ENCODE data around the gene LRP4.

The LRP4 gene

DNA sequence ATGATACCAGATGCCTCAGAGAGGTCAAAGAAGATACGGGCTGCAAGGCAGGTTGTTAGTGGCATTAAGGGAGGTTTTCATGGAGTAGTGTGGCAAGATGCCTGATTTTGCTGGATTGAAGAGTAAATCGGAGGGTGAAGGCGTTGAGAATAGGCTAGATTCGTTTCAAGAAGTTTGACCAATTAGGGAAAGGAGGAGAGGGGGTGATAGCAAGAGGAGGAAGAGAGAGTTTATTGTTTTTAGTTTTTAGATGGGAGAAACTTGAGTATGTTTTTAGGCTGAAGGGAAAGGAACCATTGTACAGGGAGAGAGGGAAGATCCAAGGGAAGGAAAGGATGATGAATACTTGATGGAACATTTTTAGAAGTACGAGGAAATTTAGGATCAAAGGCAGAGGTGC, 34.7 kb upstream of the LRP4 start:
- DNase-seq (ENCODE audit: low spot score), result no peak
- in situ Hi-C loops (cut with MboI; ENCODE audit: low pct_unique_long_range_greater_than_20kb, low sequenced_read_pairs, unreplicated experiment), result no loop called here
- TF ChIP-seq, protein P1, sequence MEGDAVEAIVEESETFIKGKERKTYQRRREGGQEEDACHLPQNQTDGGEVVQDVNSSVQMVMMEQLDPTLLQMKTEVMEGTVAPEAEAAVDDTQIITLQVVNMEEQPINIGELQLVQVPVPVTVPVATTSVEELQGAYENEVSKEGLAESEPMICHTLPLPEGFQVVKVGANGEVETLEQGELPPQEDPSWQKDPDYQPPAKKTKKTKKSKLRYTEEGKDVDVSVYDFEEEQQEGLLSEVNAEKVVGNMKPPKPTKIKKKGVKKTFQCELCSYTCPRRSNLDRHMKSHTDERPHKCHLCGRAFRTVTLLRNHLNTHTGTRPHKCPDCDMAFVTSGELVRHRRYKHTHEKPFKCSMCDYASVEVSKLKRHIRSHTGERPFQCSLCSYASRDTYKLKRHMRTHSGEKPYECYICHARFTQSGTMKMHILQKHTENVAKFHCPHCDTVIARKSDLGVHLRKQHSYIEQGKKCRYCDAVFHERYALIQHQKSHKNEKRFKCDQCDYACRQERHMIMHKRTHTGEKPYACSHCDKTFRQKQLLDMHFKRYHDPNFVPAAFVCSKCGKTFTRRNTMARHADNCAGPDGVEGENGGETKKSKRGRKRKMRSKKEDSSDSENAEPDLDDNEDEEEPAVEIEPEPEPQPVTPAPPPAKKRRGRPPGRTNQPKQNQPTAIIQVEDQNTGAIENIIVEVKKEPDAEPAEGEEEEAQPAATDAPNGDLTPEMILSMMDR (IDR thresholded peaks at IDR 0.05; ENCODE audit: extremely low read depth, insufficient read depth, missing control alignments), result no peak

DNA sequence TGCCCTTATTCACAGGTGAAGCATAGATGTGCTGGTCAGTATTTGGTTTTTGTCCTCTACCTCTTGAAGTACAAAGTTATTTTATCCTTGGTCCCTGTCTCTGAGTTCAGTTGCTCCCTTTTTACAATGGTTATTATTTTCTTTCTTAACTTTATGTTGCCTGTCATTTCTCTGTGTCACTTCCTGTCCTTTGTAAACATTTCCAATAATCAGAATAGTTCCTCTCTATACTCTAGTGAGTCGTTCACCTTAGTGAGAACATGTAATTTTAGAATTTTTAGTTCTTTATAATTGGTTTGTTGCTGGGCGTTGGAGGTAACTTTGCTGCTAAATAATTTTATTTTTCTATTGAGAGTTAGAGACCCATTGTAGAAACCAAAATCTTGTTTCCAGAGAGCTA, 34.2 kb upstream of the LRP4 start:
- in situ Hi-C loops (cut with MboI; ENCODE audit: low pct_unique_long_range_greater_than_20kb, low sequenced_read_pairs, unreplicated experiment), result no loop called here
- DNase-seq (ENCODE audit: low spot score), result no peak
- TF ChIP-seq, protein P1 (IDR thresholded peaks at IDR 0.05; ENCODE audit: extremely low read depth, insufficient read depth, missing control alignments), result no peak

DNA sequence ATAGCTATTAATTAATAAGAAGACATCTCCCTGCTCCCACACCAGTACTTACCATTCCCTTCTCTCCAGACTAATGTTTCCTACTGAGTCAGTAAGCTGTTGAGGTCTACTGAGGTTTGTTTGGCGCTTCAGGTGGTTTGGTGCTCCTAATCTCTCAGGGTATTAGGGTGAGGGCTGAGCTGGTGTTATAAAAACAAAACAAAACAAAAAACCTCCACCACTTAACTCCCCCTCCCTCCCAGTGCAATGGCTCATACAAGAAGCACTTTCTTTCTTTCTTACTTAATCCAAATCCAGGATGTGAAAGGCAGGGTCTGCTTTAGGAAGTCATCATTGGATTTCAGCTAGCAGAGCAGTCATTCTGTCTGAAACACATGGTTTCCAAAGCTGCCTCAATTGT, 33.5 kb upstream of the LRP4 start:
- no peak for DNase-seq (ENCODE audit: low spot score)
- TF ChIP-seq, protein P1 (IDR thresholded peaks at IDR 0.05; ENCODE audit: extremely low read depth, insufficient read depth, missing control alignments), result no peak
- in situ Hi-C loops (cut with MboI; ENCODE audit: low pct_unique_long_range_greater_than_20kb, low sequenced_read_pairs, unreplicated experiment), result no loop called here

DNA sequence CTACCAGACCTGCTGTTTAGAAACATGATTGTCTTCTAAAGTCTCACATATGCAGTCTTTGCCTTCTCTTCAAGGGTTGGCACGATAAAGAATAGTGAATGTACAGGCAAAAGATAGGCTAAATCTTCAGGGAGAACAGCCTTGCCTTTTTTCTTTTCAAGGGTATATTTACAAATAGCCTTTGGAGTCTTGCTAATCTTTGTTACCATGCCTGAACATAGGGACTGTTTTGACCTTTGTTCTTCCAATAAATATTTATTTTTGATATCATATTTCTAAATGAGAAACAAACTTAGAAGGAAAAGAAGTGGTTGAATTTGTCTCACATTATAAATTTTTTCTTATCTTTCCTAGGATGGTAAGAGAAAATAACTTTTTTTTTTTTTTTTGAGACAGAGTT, 30.9 kb upstream of the LRP4 start:
- DNase-seq (ENCODE audit: low spot score), result no peak
- in situ Hi-C loops (cut with MboI; ENCODE audit: low pct_unique_long_range_greater_than_20kb, low sequenced_read_pairs, unreplicated experiment), result no loop called here
- TF ChIP-seq, protein P1 (IDR thresholded peaks at IDR 0.05; ENCODE audit: extremely low read depth, insufficient read depth, missing control alignments), result no peak

DNA sequence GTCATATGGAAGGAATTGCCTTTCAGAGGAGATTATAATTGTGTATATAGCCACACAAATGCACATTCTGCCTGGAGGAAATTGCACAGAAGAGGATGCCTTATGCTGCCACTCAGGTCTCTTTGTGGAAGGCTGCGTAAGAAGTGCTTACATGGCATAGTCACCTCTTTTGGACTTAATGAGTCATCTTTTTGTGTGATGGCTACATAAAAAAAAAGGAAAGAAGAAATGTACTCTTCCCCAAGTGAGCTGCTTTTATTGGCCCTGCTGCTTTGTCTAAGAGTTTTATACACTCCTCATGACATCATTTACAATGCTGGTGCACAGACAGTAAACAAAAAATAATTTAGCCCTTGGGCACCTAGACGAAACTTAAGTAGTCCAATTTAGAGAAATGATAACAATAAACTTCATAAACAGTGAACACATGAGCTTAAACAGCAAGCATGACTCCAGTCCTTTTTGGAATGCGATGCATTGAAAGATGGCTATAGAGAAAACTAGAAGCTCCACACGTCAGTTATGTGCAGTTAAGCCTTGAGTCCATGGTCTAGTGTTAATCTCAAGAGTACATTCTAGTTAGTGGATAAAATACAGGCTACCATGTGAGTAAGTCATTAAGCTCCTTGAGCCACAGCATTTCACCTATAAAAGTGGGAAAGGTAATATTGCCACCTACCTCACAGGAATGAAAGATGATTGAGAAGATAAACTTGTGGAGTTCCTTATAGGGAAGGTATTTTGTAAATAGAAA, 30.2 kb upstream of the LRP4 start:
- DNase-seq (ENCODE audit: low spot score), result no peak
- TF ChIP-seq, protein P1 (IDR thresholded peaks at IDR 0.05; ENCODE audit: extremely low read depth, insufficient read depth, missing control alignments), result no peak

DNA sequence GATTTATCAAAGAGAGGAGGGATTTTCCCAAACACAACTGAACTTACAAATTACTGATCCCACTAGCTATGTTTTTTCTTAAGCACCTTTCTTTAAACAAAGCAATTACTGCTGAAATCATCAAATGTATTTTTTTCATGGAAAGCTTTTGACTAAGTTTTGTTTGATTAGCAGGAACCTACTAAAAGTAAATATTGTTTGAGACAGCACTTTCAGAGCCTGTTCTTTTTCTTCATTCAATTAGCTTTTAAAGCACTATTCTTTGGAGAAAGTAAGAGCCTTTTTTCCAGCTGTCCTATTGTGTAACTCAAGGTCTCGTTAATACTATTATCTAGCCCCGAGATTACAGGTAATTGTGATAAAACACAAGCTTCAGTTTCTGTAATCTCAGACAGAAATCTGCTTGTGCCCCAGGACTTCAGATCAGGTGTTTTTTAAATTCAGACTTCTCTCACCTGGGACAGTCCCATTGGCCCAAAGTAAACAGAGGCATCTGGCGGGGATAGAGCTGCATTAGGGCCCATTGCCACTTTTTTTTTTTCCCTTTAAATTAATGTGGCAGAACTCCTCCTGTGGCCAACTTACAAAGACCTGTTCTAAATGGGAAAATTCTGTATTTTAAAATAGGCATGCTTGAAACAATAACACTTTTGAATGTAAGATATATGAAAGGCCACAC, 29.2 kb upstream of the LRP4 start:
- TF ChIP-seq, protein P1 (IDR thresholded peaks at IDR 0.05; ENCODE audit: extremely low read depth, insufficient read depth, missing control alignments), result no peak
- in situ Hi-C loops (cut with MboI; ENCODE audit: low pct_unique_long_range_greater_than_20kb, low sequenced_read_pairs, unreplicated experiment), result no loop called here
- DNase-seq (ENCODE audit: low spot score), result no peak

More for the DNA sequence above, 30.2 kb upstream of the LRP4 start:
- in situ Hi-C loops (cut with MboI; ENCODE audit: low pct_unique_long_range_greater_than_20kb, low sequenced_read_pairs, unreplicated experiment), result no loop called here

Data from GM13977 (cell line).